GM10248 (cell line): ENCODE results near the gene CLEC3B.

ENCODE experiments used
- CTCF ChIA-PET: fragments of 300-600 bp; sonication (Branson Sonifier 250); formaldehyde crosslinking; extraction: SDS; loops from one replicate; lab custom pipeline; 2021; ENCODE audit warnings: antibody characterized with exemption; lab: Yijun Ruan, JAX
- POLR2A ChIA-PET: fragments of 350-650 bp; sonication (Branson Sonifier 250); formaldehyde crosslinking; extraction: SDS; loops from one replicate; lab custom pipeline; 2020; ENCODE audit warnings: antibody characterized with exemption; lab: Yijun Ruan, JAX
- DNase-seq: peaks from one replicate; pipeline ENCODE4 v3.0.0; 2012; ENCODE audit errors: extremely low spot score
- TF ChIP-seq, protein P1 (sequence below): IDR thresholded peaks from 2 replicates; pipeline ENCODE4 v1.5.1; 2012; ENCODE audit warnings: mild to moderate bottlenecking, low read depth; ENCODE audit errors: extremely low read depth, missing control alignments, control extremely low read depth

CLEC3B gene

GRCh38 chr3:45021524-45022297, 4.4 kb upstream of the CLEC3B start:
- ChIA-PET POLR2A (no interaction called here), CTCF (no interaction called here)

DNA sequence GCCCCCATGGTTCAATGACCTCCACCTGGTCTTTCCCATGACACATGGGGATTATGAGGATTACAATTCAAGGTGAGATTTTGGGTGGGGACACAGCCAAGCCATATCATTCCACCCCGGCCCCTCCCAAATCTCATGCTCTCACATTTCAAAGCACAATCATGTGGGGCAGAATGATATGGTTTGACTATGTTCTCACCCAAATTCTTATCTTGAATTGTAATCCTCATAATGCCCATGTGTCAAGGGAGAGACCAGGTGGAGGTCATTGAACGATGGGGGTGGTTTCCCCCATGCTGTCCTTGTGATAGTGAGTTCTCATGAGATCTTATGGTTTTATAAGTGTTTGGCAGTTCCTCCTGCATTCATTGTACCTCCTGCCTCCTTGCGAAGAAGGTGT, 2.4 kb upstream of the CLEC3B start:
- TF ChIP-seq, protein P1, sequence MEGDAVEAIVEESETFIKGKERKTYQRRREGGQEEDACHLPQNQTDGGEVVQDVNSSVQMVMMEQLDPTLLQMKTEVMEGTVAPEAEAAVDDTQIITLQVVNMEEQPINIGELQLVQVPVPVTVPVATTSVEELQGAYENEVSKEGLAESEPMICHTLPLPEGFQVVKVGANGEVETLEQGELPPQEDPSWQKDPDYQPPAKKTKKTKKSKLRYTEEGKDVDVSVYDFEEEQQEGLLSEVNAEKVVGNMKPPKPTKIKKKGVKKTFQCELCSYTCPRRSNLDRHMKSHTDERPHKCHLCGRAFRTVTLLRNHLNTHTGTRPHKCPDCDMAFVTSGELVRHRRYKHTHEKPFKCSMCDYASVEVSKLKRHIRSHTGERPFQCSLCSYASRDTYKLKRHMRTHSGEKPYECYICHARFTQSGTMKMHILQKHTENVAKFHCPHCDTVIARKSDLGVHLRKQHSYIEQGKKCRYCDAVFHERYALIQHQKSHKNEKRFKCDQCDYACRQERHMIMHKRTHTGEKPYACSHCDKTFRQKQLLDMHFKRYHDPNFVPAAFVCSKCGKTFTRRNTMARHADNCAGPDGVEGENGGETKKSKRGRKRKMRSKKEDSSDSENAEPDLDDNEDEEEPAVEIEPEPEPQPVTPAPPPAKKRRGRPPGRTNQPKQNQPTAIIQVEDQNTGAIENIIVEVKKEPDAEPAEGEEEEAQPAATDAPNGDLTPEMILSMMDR: no peak
- POLR2A ChIA-PET: no interaction called here
- CTCF ChIA-PET: no interaction called here
- DNase-seq: no peak

More at GRCh38 chr3:45021524-45022297, 4.4 kb upstream of the CLEC3B start:
- TF ChIP-seq, protein P1: no peak
- DNase-seq: no peak

DNA sequence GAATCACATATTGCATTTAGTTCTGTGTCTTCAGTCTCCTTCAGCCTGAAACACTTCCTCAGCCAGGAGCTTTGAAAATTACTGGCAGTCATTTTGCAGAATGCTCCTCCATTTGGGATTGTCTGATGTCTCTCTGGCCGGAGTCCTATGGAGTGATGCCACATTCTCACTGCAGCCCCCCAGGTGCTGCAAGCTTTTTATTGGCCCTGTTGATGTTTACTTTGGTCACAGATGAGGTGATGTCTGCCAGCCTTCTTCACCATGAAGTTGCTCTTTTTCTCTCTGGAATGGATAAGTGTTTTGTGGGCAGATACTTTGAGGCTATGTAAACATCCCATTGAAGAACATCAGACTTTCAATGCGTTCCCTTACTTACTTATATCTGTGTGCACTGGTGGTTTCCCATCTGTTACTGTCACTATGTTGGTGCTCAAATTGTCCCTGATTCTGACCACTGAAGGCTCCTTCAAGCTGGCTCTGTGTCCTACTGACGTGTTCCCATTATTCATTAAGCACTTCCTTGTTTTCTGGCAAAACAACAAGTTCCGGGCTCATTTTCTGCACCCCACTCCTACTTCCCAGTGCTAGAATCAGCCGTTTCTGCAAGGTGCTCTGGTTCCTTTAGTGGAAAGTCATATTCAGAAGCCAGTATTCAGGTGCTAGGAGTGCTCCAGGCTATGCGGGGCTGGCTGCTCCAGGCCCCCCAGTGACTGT, 1.4 kb upstream of the CLEC3B start:
- TF ChIP-seq, protein P1: no peak
- POLR2A ChIA-PET: no interaction called here
- CTCF ChIA-PET: no interaction called here
- no peak for DNase-seq

DNA sequence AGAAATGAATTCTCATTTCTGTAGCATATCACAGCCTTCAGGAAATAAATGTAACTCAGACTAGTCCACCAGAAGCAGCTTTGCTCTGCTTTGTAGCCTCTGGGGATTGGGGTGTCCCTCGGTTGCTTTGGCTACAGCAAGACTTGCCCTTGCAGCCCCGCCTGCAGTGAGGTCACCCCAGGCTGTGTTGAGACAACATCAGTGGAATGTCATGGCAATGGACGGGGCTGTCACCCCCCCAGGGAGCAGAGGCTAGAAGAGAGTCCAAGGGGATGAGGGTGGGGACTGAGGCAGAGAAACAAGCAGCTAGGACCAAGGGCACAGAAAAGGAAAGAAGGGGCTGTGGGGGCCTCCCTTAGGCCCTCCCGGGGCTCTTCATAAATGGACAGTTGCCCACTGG, 854 bp downstream of the CLEC3B start:
- no peak for DNase-seq
- POLR2A ChIA-PET: no interaction called here
- CTCF ChIA-PET: interaction anchor here (8.0 kb wide), 1 partner anchor 15 kb away, joined by 46 read pairs; no protein-coding TSS in a partner anchor
- TF ChIP-seq, protein P1: no peak

DNA sequence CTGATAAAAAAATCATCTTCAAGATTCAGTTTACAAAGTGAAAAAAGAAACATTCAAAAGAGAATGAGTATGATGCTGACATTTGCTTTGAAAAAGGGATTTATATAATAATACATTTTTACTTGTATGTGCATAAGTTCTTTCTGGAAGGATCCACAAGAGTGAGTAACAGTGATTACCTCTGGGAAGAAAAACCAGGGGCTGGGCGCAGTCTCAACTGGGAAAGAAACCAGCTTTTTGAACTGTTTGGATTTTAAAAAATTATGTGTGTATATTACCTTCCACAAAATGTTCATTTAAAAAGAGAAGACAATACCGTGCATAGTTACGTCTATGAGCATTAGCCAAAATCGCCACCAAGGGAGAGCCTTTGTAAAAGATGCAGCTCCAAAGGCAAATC, 1.3 kb downstream of the CLEC3B start:
- POLR2A ChIA-PET: no interaction called here
- no peak for DNase-seq
- TF ChIP-seq, protein P1: no peak
- CTCF ChIA-PET: interaction anchor here (8.0 kb wide), 1 partner anchor 15 kb away, joined by 46 read pairs; no protein-coding TSS in a partner anchor

DNA sequence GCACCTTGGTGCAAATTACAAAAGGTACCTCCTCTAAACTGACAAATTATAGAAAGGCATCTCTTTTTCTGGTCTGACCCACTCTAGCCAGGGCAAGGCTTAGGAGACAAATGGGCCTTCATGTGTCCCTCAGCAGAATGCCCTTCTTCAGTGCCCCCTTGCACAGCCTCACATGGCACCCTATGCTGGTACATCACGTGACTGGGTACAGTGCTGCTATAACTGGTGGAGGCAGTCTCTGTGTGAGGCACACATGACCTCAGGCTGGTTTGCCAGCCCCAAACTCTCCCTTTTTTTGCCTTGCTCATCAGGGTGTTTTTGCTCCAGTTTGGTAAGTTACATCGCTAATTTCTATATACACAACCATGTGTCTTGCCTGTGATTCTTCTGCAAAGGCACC, 3.1 kb downstream of the CLEC3B start:
- ChIA-PET POLR2A (no interaction called here), CTCF (interaction anchor here (1.1 to 8.0 kb wide), 3 partner anchors 9 to 1340 kb away, joined by 3 to 46 read pairs (median 6); no protein-coding TSS in a partner anchor)
- DNase-seq: no peak
- TF ChIP-seq, protein P1: no peak
